HCEC 1CT (cell line): ENCODE data around the gene CTSZ.
"Not testable (repeated sequence)": the region's sequence is repeated elsewhere in the genome, so short reads cannot be mapped to it uniquely, and the experiment has no call there.

Experiments used
- DNase-seq: peaks from one replicate; pipeline ENCODE4 v3.0.0-alpha.2; 2017

CTSZ gene

DNA sequence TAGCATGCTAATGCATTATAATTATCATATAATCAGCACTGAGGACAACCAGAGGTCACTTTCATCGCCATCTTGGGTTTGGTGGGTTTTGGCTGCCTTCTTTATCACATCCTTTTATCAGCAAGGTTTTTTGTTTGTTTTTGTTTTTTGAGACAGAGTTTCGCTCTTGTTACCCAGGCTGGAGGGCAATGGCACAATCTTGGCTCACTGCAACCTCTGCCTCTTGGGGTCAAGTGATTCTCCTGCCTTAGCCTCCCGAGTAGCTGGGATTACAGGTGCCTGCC is 4.8 kb upstream of the CTSZ start:
- not testable (repeated sequence) for DNase-seq

DNA sequence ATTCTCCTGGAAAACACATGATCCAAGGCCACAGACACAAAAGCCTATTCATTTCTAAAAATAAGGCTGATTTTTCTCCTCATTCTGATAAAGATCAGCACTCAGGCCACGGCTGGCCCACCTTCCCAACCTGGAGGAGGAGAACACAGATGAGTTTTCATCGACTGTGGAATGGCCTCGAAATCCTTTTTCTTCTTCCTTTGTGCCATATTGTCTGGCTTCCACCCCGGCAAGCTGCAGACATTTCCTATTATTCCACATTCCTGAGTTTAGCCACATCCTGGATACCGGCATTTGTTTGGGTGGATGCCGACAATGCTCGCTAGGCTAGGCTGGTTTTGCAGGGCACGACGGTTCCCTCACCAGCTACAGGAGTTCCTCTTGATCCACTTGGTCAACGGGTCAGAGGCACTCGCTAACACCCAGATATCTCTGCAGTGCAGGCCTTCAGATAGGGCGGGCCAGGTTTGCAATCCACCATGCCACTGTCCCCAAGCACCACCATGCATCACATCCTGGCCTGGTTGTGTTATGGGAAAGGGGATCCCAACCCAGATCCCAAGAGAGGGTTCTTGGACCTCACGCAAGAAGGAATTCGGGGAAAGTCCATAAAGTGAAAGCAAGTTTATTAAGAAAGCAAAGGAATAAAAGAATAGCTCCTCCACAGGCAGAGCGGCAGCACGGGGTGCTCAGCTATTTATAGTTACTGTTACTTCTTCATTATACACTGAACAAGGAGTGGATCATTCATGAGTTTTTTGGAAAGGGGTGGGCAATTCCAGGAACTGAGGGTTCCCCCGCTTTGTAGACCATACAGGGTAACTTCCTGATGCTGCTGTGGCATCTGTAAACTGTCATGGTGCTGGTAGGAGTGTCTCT is 4.2 kb upstream of the CTSZ start:
- DNase-seq = peak; percentile 68

DNA sequence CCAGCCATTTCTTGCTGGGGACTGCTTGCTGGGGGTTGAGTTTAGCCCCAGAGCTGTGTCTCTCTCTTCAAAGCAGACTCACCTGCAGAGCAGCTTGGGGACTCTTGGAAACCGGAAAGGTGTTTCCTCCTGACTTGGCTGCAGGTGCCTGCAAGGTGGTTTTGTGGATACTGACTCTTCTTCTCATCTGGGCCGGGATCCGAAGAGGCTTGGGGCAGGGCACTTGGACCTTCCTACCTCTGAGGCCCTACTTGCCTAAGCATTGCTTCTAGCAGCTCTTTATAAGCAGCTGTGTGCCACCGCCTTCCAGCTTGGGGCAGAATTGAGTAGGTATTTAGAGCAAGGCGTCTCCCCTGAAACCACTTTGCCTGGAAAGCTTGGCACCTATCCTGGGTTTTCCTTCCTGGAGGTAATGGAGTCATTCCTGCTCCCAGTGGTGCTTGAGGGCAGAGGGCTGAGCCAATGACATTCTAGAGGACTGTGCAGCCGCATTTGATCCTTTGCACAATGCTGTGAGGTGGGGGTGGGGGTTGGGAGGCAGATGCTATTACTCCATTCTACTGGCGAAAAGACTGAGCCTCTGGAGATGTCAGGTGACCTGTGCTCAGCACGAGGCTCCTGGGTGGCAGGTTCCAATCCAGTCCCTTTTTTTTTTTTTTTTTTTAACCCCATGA is 3.4 kb upstream of the CTSZ start:
- DNase-seq = no peak

DNA sequence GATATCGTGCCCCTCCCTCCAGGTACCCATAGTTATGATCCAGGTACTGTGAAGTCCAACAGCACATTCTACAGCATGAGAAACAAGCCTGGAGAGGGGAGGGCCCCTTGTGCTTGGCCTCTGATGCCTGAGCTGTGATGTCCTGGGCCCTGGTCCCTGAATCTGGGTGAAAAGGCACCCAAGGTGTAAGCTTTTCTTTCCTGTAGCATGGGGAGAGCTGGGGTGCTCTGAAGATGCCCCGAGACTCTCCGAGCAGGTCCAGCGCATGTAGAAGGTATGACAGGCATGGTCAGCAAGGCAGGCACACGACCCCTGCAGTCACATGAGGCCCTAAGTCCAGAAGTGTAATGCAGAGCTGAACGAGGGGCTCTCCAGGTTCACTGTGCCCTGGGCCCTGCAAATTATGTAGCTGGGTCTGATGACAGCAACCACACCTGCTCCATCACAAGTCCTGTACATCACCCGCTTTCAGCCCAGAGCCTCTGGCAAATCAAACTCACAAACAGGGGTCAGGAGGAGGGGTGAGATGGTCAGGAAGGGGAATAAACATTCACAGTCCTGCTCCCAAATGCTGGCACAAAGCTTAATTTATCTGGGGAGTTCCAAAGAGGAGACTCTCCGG is 1.8 kb upstream of the CTSZ start:
- DNase-seq = no peak

GRCh38 chr20:59007665-59008511 is 834 bp upstream of the CTSZ start:
- no peak for DNase-seq

GRCh38 chr20:59006167-59006863 is 739 bp downstream of the CTSZ start:
- DNase-seq = peak; percentile 45

- DNase-seq = no peak
Observed at GRCh38 chr20:59005523-59006166, 1.4 kb downstream of the CTSZ start.

DNA sequence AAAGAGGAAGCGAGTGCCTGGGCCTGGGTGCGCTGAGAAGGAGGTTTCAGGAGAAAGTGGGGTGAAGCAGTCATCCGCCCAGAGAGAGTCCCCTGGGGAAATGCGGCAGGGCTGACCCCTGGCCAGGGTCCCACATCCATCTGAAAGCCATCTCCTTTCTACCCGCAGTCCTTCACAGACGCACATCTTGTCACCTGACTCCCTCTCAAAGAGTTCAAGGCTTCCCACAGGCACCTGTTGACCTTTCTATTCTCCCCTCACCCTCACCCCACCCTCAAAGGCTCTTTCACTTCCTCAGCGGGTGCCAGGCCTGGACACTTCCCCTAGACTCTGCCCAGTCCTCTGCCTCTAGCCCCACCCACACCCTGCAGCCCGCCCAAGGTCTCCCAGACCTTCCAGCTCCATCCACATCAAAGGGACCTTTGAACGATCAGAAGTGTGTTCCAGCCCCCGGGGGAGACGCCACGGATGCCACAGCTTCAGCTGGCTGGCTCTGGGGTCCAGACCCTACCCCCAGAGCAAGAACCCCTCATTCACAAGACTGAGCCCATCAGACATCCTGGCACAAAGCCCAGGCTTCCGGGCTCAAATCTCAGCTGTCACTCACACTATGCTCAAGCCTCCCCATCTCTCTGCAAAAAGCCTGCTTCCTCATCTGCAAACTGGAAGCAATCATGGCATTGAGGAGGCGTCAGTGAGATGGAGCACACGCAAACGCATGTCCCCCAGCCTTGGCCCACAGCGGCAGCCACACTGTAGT is 2.1 kb downstream of the CTSZ start:
- DNase-seq = no peak

DNA sequence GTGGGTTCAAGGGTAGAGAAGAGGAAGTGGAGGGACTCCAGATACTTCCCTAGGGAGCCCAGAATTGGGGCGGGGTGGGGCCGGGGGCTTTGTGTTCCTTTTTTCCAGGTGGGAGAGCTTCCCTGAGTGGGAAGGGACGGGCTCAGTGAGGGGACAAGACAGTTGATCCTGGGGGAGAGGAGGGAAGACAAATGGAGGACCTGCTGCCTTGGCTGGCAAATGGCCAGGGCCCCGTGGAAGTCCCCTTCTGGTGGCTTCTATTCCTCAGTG is 2.6 kb downstream of the CTSZ start:
- DNase-seq = no peak

DNA sequence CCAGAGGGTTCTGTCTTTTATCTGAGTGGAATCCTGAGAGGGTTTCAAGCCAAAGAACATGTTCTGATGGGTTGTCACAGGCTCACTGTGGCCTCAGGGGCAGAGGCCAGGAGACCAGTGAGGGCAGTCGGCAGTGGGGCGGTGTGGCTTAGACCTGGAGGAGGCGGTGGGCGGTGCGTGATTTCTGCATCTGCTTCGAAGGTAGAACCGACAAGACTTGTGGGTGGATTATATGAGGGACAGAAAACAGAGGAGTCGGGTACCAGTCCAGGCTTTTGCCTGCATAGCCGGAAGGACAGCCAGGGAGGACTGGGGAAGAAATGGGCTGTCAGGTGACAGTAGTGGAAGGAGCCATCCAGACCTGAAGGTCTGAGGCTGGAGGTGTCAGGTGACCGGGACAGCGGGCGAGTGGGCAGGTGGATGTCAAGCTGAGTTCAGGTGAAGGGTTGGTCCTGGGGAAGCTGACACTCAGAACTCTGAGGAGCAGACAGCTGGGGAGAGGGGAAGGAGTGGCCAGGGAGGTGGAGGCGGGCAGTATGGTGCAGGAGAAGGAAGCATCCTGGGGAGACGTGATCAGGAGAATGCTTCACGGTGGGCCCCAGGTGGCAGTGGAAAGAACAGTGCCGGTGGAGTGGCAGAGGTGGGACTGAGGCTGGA is 3.1 kb downstream of the CTSZ start:
- DNase-seq = no peak

GRCh38 chr20:59002874-59003399 is 4.1 kb downstream of the CTSZ start:
- DNase-seq = no peak

GRCh38 chr20:59002388-59002787 is 4.7 kb downstream of the CTSZ start:
- no peak for DNase-seq

GRCh38 chr20:59001449-59002171 is 5.4 kb downstream of the CTSZ start:
- no peak for DNase-seq

DNA sequence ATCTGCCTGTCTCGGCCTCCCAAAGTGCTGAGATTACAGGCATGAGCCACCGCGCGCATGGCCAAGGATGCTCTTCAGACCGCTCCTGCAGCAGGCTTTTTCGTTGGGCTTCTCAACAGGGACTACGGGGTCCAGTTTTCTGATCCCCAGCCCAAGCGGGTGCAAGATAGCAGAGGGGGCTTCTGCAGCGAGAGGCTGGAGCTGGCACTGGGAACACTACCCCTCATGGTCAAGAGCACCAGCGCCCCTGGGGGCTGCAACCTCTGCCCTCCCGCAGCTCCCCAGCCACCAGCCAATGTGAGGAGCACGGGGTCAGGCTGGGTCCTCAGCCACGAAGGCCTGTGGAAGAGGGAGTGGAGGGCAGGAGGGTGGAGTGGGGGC is 6.0 kb downstream of the CTSZ start:
- DNase-seq = no peak

- no peak for DNase-seq
Observed at GRCh38 chr20:59000326-59000725, 6.7 kb downstream of the CTSZ start.

DNA sequence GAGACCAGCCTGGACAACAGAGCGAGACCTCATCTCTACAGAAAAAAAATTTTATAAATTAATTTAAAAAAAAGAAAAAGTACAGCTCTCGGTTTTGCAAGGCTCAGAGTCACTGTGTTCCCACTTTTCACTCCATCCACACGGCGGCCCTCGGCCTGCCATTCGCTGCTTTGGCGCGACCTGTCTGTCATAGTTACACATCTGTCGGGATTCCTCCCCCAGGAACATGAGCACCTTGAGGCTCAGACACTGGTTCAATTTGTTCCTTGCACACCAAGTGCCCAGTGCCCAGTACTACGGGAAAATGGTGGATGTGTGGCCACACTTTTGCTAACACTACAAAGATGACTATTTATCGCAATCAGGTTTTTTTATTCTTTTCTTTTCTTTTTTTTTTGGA is 8.4 kb downstream of the CTSZ start:
- no peak for DNase-seq

- no peak for DNase-seq
Observed at GRCh38 chr20:58997141-58997770, 9.8 kb downstream of the CTSZ start.

DNA sequence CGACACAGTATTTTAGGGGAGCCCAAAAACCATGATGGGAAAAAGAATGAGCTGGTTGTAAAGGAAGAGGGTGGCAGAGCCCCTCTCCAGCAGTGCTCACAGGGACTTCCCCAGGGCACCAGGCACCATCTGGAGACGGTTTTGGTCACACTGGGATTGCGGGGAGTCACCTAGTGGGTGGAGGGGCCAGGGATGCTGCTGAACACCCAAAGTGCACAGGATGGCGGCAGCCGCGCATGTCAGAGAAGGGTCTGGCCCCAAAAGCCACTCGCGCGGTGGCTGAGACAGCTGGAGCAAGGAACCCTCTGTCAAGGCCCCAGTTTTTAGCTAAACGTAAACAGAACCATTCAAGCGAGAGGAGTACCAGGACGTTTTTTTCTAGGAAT is 10.8 kb downstream of the CTSZ start:
- DNase-seq = no peak

DNA sequence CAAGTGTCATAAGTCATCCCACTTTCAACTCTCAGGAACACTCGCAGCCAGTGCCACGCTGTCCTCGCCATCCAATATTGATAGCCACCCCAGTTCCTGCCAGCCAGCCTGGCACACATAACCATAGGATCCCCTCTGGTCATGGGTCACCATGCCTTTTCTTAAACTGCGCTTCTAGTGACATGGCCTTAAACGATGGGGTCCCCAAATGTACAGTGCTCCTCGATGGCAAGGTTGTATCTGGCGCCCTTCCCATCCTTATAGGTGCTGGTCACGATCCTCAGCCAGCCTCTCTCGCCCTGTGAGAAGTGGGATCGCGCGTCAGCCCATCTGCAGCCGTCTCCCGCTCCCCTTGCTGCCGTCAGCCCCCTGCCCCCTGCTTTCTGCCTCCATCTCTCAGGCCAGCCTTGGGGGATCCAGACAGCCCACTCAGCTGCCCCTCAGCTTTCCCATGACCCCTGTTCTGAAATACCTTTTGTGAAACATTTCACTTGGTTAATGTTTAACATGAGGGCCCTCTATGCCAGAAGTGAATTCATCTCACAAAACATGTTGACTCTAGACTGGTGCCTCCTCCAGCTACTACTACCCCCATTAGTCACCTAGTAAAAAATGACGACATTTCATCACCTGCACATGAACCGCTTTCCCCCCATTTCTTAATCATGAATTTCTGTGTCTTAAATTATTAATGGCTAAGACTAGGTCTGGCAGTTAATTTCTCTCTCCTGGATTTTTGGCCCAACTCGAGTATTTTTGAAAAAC is 11.4 kb downstream of the CTSZ start:
- DNase-seq = no peak
